ENCODE results near the gene SMC1B. TPM values are rescaled to one million over a fixed set of nuclear protein-coding genes. Genes with fewer than 3 reads are reported as not detected.

The SMC1B gene
- total and polyA plus RNA-seq, 2 of the 8 experiments (the other 6 are each of a cell fraction or from before 2014, with no cell fraction given), result 0.02 TPM; not detected in 1

GRCh38 chr22:45455621-45456020, 42.2 kb upstream of the SMC1B start (continued):
- TF ChIP-seq CHD7 (IDR thresholded peaks at IDR 0.05; ENCODE audit: insufficient replicate concordance, low read length), result no peak
